Tibial artery (tissue), 4 donors: ENCODE data around the gene GALNT10.

Experiments
- DNase-seq, 2 donors: peaks; one replicate each; pipeline ENCODE4 v3.0.0-alpha.2; 2019
- H3K27ac ChIP-seq, 2 donors: fragments of 200-600 bp; sonication (generic) in 1 of 2; 1 replicate in 1 of 2; 2 replicates in 1 of 2; pipeline ENCODE4 v1.5.1; 2018 to 2019; ENCODE audit warnings: mild to moderate bottlenecking in 1 of 2
- H3K27me3 ChIP-seq, 2 donors: fragments of 200-600 bp; sonication (generic) in 1 of 2; one replicate each; pipeline versions ENCODE4 v1.5.1 to v1.6.0; 2016 to 2019
- H3K36me3 ChIP-seq, 3 donors: fragments of 200-600 bp; sonication (generic) in 2 of 3; one replicate each; pipeline ENCODE4 v1.5.1; 2016 to 2019; ENCODE audit warnings: mild to moderate bottlenecking in 2 of 3
- H3K4me1 ChIP-seq, 4 donors: fragments of 200-600 bp; sonication (generic) in 2 of 4; 1 replicate in 3 of 4; 2 replicates in 1 of 4; pipeline ENCODE4 v1.5.1; 2016 to 2019
- H3K4me3 ChIP-seq, 2 donors: fragments of 200-600 bp; sonication (generic) in 1 of 2; 1 replicate in 1 of 2; 2 replicates in 1 of 2; pipeline ENCODE4 v1.5.1; 2018 to 2019; ENCODE audit warnings: mild to moderate bottlenecking in 2 of 2
- H3K9me3 ChIP-seq, 3 donors: fragments of 200-600 bp; sonication (generic) in 1 of 3; one replicate each; pipeline ENCODE4 v1.5.1; 2016 to 2019
- CTCF ChIP-seq, 2 experiments: fragments of 200-600 bp in 1 of 2; fragments of 450-650 bp in 1 of 2; IDR thresholded peaks; one replicate each; pipeline ENCODE4 v1.5.1; 2017 to 2019; ENCODE audit warnings: antibody characterized with exemption in 2 of 2, mild to moderate bottlenecking in 1 of 2, moderate library complexity in 1 of 2
- intact Hi-C: fragments of 100-400 bp; cut with DNase I; formaldehyde crosslinking; loops from one replicate; pipeline ENCODE4 v1.15.0; 2023; ENCODE audit warnings: low total_unique reads

GALNT10 gene

DNA sequence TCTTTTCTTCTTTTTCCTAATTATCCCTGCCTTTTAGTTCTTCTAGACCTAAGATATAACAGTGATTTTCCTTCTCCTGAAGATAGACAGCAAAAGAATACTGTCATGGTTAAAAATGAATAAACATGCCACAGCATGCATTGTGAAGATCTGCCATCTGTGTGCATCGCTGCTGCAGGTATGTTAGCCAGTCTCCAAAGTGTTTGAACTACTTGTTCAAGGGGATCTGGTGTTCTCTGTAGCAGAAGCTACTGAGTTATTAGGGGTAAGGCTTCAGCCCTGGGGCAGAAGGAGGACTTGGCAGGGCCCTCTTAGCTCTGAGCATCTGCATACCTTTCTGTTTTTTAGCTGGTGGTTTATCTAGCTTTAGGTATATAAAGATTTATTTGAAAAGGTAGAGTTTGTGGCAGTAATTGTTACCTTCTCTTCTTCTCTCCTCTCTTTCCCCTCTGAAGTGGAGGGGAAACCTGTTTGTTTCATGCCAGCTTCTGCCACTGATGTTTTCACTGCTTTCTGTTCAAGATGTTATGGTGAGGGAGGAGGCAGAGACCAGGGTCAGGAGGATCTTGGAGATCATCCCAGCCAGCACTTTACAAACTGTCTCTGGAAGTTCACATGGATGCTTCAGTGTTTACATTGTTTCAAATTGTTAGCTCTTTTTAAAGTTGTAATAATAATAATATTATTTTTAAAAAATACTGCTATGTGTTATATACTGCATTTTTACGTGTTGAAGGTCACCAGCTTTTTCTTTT is 25.2 kb downstream of the GALNT10 start:
- Histone ChIP-seq H3K4me1 (peaks cover 0 to 17% (median 8%) of the 10 kb centered on the region in 4 donors), H3K36me3 (no peaks in the 10 kb centered on the region), H3K4me3 (no peak overlapping the region), H3K9me3 (no peaks in the 10 kb centered on the region), H3K27ac (no peak overlapping the region), H3K27me3 (no peaks in the 10 kb centered on the region)
- DNase-seq, result no peak
- intact Hi-C loops, result no loop called here
- no peak for TF ChIP-seq CTCF (IDR thresholded peaks at IDR 0.05)

- TF ChIP-seq CTCF (IDR thresholded peaks at IDR 0.05), result no peak
- no peaks in the 10 kb centered on the region for H3K9me3 ChIP-seq
- intact Hi-C loops, result no loop called here
- DNase-seq, result no peak
- no peak overlapping the region for H3K27ac ChIP-seq
- no peaks in the 10 kb centered on the region for H3K27me3 ChIP-seq
- no peaks in the 10 kb centered on the region for H3K36me3 ChIP-seq
- peaks cover 0 to 33% (median 22%) of the 10 kb centered on the region in 4 donors for H3K4me1 ChIP-seq
- H3K4me3 ChIP-seq, result no peak overlapping the region
These were observed 26.9 kb downstream of the GALNT10 start for GRCh38 chr5:154217462-154217861.

DNA sequence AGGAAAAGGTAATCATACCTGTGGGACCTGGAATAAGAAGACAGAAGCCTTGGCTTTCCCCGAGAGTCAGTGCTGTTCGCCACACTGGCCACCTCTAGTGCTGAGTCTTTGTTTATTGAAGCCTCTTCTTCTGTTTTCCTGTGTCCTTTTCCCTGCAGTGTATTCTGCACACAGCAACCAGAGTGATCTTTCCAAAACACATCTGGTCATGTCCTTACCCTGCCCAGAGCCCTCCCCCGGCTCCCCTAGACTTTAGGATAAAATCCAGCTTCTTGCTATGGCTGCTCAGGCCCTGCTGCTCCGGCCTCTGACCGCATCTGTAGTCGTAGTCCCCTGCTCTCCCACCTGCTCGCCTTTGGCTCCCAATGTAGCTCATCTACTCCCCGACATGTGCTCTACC is 28.3 kb downstream of the GALNT10 start:
- DNase-seq, result no peak
- no peak for TF ChIP-seq CTCF (IDR thresholded peaks at IDR 0.05)
- Histone ChIP-seq H3K4me3 (no peak overlapping the region), H3K27me3 (no peaks in the 10 kb centered on the region), H3K9me3 (no peaks in the 10 kb centered on the region), H3K27ac (no peak overlapping the region), H3K36me3 (no peaks in the 10 kb centered on the region), H3K4me1 (peaks cover 0 to 34% (median 23%) of the 10 kb centered on the region in 4 donors)
- intact Hi-C loops, result no loop called here

DNA sequence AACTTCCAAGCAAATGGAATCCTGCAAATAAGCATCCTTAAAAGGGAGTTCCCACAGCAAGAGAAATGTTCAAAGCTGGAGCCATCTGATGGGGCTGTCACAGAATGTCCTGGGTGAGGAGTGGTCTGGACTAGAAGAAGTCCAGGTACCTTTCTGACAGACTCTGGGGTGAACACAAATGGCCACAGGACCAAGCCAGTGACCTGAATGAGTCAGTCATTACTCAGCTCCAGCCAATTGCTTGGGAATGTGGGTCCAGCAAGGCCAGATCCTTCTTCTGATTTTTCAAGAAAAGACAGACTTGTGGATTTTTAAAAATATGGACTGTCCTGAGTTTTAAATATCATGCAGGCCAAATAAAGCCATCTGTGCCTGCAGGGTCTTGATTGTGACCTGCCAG is 30.1 kb downstream of the GALNT10 start:
- Histone ChIP-seq H3K36me3 (no peaks in the 10 kb centered on the region), H3K4me1 (peaks cover 0 to 31% (median 18%) of the 10 kb centered on the region in 4 donors), H3K9me3 (no peaks in the 10 kb centered on the region), H3K4me3 (no peak overlapping the region), H3K27ac (peak overlapping the region; percentile 60 to 63), H3K27me3 (no peaks in the 10 kb centered on the region)
- intact Hi-C loops, result no loop called here
- TF ChIP-seq CTCF (IDR thresholded peaks at IDR 0.05), result no peak
- no peak for DNase-seq

- Histone ChIP-seq H3K4me1 (peaks cover 0 to 26% (median 18%) of the 10 kb centered on the region in 4 donors), H3K27ac (peak overlapping the region; percentile 60 to 63), H3K4me3 (no peak overlapping the region), H3K36me3 (no peaks in the 10 kb centered on the region), H3K27me3 (no peaks in the 10 kb centered on the region), H3K9me3 (no peaks in the 10 kb centered on the region)
- no peak for TF ChIP-seq CTCF (IDR thresholded peaks at IDR 0.05)
- intact Hi-C loops, result no loop called here
- DNase-seq, result peak; percentile 42 to 72
These were observed 30.9 kb downstream of the GALNT10 start for GRCh38 chr5:154221371-154221896.
